LHCN-M2 (cell line): Measurements from ENCODE around the gene EXPH5. TPM values are rescaled to one million over a fixed set of nuclear protein-coding genes. Genes with fewer than 3 reads are reported as not detected.
A peak's percentile ranks its signal among the peaks of the same experiment; 100 is the strongest.
"Not testable (repeated sequence)": the region's sequence is repeated elsewhere in the genome, so short reads cannot be mapped to it uniquely, and the experiment has no call there.

ENCODE experiments used
- DNase-seq: peaks from one replicate; pipeline ENCODE4 v3.0.0-alpha.2; 2012; ENCODE audit warnings: low read depth
- total RNA-seq: library from RNA; depleted of rRNA; stranded (reverse); fragments of >200 nt; gene quantifications from 2 replicates; pipeline ENCODE4 v1.2.3, GENCODE V29; 2014

The EXPH5 gene
- total RNA-seq, 1 experiment from 2014 or later = 5.2 TPM

DNA sequence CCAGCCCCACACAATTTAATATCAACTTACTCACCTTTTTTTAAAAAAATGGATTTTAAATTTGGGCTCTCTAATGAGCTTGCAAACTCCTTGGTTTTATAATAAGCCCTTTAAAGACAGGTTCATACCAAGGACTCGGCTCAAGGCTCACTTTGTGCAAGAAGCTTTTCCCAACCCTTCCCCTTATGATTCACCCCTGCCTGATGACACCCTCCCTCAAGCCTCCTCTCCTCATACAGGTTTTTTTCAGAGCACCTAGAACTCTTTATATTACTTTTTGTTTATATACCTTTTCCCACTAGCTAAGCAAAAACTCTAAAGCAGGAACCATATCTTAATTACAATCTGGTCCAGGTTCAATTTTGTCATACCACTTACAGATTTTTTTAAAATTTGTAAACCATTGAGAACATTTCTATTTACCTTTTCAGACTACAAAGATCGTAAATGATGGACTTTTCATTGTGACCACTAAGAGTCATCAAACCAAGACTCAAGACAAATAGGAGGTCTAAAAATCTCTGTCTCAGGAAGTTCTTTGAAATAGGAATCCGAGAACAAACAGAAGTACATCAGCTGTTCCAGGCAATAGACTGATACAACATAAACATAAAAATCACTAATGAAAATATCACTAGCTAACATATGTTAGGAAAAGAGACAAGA lies 13.1 kb upstream of the EXPH5 start:
- DNase-seq = peak; percentile 80

DNA sequence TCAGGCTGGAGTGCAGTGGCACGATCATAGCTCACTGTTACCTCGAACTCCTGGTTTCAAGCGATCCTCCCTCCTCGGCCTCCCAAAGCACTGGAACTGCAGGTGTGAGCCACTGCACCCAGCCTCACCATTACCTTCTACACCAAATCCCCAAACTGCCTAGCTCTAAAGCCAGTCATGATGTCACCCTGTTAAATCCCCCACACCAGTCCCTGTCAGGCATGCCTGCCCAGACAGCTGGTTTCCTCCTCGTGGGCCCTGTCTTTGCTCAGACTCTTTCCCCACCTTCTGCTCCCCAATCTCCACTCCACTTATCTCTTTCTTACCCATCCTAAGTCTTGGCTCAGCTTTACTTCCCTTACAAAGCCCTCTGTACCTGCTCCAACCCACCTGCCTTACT lies 12.5 kb upstream of the EXPH5 start:
- no peak for DNase-seq

DNA sequence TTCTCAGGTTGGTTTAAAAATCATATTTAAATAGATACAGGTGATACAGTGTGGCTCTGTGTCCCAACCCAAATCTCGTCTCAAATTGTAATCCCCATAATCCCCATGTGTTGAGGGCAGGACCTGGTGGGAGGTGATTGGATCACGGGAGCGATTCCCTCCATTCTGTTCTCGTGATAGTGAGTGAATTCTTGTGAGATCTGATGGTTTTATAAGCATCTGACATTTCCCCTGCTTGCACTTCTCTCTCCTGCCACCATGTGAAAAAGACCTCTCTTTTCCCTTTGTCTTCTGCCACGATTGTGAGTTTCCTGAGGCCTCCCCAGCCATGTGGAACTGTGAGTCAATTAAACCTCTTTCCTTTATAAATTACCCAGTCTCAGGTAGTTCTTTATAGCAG lies 9.2 kb upstream of the EXPH5 start:
- DNase-seq = not testable (repeated sequence)

DNA sequence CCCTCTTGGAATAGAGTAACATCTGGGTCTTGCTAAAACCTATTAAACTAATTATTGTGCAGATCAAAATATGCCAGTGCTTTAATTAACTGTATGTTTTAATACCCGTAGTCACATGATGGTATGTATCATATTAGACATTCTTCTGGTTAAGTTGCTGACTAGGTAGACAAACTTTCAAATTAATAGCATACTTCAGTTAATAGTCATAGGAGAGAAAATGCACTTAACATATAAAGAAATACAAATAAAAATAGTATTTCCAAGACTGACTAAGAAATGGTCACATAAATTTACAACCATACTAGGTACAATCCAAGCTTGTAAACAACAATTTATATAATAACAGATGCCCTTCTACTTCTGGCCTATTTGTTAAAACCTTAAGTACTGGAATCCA lies 7.6 kb upstream of the EXPH5 start:
- DNase-seq = no peak

DNA sequence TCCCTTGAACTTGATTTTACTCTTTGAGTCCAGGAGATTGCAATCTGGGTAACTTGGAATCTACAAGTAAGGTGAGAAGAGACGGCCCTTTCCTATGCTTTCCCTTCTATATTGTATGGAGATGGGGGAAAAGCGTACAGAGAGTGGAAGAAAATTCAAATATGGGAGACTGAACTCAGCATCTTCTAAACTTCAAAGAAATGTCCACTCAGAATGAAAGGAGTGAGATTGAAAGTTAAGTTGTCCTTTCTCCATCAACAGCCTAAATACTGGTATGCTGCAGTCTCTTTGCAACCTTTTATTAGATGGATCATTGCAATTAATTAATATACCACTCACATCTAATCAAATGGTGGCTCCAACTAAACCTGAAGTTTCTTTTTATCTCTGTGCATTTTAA lies 6.4 kb upstream of the EXPH5 start:
- DNase-seq = no peak

DNA sequence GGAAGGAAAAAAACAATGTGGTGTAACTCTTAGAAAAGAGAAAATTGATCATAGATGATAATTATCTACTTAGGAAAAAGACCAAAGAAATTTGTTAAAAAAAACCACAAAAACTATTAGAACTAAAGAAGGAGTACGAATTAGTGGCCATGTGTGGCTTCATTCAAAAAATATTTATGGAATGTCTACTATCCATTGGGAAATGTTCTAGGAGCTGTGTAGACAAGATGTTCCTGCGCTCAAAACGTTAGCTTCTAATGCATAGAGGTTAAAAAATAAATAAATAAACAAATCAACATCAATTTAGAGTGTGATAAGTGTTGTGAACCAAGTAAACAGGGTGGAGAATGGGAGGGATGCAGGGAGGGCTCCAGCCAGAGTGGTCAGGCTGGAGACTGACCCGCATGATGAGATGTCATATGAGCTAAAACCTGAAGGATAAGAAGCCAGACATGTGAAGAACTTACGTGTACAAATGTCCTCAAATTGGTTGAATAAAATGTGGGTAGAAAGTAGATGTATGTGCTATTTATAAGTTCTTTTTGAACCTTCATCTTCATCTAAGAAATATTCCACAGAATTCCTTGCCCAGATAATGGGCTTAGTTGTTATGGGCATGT lies 4.3 kb upstream of the EXPH5 start:
- no peak for DNase-seq

DNA sequence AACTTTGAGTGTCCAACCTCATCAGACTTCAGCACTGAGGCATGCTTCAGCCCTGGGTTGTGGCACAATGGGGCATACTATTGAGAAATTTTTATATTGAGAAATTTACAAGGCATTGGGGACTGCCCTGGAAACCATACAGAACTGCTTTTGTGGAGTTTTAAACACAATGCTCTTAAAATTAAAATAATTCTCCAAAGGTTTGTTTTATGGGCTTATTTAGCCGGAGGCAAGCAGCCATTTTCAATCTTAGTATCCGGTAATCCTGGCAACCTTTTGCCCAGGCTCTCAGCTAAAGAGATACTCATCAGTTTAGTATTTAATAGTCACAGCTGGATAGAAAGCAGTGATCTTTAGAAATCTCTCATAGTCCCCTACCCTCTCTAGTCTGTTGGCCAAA lies 3.1 kb upstream of the EXPH5 start:
- DNase-seq = no peak

DNA sequence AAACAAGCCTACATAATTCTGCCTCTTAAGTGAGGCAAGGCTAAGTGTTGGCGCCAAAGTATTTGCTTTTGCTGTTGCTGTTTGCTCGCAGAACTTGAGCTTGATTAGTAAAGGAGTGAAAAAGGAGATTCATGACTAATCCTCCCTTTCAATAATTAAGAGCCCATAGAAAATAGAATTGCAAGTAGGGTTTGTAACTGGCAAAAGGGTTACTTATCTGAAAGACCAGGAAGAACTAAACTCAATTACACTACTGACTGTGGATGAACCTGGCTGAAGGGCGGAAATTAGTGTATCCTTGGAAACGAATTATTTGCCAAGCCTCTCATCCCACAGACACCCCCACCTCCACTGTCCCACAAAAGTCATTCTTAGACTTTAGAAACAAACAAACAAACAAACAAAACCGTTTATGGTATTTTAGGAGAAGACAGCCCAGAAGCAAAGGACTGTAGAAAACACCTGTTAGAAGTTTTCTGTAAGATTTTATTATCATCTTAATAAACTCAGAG lies 411 bp upstream of the EXPH5 start:
- no peak for DNase-seq

DNA sequence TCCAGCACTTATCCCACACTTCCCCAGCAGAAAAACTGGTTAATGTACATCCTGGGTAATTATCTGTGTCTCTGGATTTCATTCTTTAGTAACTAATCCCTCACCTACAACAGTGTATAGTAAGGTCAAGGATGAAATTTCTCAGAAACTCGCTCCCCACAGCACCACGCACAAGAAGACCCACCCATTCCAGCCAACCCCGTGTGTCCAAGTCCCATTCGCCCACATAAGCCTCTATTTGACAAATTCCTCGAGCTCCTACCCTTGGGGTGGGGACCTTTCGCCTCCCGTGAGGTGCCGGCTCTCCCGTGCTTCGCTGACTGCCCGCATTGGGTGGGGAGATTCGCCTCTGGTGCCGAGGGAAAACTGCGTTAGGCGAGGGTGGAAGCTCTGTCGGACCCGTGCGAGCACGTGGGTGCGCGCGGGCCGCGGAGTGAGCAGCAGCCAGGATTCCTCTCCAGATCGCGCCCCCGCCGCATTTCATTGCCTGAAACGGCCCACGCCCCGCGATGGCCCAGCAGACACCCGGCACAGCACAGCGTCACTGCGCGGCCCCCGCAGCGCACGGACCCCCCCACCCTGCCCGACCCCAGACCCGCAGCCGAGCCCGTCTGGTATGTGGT lies 866 bp downstream of the EXPH5 start:
- no peak for DNase-seq

DNA sequence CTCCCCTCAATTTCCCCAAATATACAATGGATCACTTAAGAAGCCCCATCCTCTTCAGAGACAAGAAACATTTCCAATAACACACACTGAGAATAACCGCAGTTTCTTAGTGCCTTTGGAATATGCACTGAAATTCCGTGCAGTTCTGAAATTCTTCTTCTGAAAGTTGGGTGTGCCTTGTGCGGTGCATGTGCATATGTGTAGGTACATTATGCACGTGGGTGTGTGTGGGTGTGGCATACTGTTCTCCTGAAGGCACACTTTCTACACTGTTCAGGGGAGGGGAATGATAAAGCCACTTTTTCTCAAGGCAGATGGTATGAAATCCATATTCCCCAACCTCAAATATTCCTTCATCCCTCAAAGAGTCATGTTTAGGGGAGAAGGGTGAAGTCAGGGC lies 1.7 kb downstream of the EXPH5 start:
- DNase-seq = no peak

DNA sequence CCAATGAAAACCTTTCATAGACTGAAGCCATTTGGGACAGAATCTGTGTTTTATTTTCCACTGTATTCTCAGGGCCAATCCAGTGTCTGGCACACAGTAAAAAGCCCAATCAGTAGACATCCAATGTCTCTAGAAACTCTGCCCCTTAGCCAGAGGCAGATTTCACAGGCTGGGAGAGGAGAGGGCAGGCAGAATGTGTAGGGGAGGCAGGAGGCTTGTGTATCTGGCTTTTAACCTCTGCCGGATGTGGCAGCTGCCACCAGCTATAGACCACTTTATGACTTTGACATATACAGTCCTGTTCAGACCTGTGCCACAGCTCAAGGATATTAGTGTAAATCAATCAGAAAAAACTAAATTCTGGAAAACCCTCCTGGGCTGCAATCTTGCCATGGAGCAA lies 4.4 kb downstream of the EXPH5 start:
- DNase-seq = no peak

DNA sequence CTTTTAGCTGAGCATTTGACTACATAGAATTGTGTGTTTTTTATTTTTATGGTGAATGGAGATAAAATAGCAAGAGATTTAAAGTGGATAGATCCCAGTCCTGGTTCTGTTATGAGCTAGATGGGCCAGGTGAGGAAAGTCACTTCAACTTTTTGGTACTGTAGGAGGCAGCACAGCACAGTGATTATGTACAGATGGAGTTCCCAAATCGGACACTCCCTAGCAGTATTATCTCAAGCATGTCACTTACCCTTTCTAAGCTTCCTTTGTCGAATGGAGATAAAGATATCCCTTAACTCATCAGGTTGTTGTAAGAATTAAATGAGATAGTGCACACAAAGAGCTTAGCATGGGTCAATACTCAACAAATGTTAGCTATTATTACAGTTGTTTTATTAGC lies 5.3 kb downstream of the EXPH5 start:
- DNase-seq = no peak

DNA sequence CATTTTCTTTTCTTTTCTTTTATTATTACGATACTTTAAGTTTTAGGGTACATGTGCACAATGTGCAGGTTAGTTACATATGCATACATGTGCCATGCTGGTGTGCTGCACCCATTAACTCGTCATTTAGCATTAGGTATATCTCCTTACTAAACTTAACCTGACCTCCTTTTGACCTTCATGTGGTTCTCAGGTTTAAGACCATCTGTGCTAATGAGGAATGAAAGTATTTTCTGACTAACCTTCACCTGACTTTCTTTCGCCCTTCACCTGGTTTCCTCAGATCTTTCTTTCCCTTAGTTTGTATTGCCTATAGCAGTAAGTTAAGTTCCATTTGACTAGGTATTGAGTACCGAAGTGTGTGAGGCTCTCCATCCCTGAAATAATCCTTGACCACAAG lies 6.5 kb downstream of the EXPH5 start:
- no peak for DNase-seq

DNA sequence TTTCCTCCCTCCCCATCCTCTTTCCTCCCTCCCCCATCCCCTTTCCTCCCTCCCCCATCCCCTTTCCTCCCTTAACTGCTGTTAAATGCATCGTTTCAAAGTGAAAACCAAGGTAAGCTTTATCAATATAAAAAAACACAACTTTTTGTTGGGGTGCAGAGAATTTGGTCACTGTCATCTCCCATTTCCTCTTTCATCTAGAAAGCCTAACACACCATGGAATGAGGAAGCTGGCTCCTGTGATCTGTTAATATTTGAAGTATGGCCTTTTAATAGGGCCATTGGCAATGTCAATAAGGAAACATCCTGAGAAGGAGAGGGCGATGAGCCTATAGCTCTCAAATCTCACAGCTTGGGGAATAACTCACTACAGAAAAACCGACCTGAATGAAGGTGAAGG lies 7.0 kb downstream of the EXPH5 start:
- DNase-seq = no peak

DNA sequence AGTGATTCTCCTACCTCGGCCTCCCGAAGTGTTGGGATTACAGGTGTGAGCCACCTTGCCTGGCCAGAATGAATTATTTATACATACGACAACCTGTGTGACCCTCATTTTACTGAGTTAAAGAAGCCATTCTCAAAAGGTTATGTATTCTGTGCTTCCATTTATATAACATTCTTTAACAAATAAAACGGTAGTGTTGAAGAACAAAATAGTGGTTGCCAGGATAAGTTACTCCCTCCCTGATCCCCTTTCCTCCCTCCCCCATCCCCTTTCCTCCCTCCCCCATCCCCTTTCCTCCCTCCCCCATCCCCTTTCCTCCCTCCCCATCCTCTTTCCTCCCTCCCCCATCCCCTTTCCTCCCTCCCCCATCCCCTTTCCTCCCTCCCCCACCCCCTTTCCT lies 7.4 kb downstream of the EXPH5 start:
- not testable (repeated sequence) for DNase-seq

DNA sequence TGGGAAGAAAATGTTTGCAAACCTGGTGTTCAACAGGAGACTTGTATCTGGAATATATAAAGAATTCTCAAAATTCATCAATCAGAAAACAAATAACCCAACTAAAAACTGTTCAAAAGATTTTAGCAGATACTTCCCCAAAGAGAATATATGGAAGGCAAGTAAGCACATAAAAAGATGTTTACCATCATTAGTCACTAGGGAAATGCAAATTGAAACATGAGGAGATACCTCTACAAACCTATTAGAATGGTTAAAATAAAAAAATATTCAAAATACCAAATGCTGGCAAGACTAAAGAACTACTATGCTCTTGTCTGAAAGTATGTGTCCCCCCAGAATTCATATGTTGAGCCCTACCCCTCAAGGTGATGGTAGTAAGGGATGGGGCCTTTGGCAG lies 8.6 kb downstream of the EXPH5 start:
- no peak for DNase-seq

DNA sequence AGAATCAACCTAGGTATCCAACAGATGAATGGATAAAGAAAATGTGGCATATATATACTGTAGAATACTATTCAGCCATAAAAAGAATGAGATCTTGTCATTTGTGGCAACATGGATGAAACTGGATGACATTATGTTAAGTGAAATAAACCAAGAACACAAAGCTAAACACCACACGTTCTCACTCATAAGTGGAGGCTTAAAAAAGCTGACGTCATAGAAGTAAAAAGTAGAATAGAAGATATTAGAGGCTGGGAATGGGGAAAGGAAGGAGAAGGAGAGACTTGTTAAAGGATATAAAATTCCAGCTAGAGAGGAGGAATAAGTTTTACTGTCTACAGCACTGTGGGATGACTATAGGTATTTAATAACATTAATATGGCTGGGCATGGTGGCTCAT lies 12.9 kb downstream of the EXPH5 start:
- DNase-seq = no peak

DNA sequence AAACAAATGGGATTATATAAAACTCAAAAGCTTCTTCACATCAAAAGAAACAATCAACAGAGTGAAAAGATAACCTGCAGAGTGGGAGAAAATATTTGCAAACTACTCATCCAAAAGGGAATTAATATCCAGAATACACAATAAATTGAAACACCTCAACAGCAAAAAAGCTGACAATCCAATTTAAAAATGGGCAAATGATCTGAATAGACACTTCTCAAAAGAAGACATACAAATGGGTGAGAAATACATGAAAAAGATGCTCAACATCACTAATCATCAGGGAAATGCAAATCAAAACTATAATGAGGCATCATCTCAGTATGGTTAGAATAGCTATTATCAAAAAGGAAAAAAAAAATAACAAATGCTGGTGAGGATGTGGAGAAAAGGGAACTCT lies 13.5 kb downstream of the EXPH5 start:
- DNase-seq = no peak

DNA sequence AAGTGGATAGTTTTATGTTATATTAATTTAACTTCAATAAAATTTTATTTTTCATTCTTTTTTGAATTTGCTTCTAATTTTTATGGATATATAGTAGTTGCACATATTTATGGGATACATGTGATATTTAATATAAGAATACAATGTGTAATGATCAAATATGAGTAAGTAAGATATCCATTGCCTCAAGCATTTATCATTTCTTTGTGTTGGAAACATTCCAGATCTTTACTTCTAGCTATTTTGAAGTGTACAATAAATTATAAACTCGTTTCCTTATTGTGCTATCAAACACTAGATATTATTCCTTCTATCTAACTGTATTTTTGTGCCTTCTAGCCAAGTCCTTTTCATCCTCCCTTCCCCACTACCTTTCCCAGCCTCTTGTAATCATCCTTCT lies 17.0 kb downstream of the EXPH5 start:
- DNase-seq = no peak

DNA sequence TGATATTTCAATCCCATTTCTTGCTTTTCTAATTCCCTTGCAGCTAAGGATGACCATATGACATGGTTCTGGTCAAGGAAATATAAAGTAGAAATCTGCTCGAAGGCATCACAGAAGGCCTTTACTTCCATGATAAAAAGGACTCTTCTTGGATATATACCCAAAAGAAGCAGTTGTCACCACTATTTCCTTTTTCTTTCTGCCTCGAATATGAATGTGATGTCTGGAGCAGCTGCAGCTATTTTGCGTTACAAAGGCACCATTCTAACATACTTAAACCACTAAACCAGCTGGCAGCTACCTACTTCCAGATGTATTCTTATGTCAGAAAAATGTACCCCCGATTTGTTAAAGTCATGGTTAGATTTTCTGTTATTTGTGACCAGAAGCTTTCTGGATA lies 18.9 kb downstream of the EXPH5 start:
- no peak for DNase-seq

DNA sequence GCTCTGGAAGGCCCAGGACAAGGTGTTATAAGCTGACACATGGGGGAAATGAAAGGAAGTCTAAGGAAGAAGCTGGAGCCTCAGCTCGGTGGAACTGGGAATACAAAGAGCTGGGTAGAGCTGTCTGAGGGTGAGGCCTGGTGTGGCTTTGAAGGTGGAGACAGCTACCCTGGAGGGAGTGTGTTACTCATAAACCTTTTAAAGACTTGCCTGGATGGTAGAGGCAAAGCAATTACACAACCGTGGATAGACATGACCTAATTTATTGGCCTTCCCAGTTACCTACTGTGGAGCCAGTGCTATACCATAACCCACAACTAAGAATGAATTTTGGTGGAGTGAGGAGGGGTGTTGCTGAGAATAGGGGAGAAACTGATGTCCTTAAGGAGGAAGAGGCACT lies 22.6 kb downstream of the EXPH5 start:
- no peak for DNase-seq

DNA sequence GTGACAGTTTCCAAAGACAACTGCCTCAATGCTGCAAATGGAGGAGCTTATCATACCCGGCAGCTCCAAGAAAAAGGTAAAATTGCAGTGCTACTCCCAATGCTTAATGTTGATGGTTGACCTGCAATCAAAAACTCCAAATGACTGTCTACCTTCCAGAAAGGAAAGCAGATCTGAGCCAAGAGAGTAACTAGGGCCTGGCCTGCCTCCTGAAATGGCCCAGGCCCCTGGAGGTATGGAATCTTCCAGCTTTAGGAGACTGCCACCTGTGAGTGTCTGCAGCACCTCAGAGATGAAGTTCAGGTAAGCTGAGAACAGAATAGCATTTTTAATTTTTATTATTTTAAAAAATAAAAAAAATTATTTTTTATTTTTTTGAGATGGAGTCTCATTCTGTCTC lies 23.7 kb downstream of the EXPH5 start:
- DNase-seq = no peak

DNA sequence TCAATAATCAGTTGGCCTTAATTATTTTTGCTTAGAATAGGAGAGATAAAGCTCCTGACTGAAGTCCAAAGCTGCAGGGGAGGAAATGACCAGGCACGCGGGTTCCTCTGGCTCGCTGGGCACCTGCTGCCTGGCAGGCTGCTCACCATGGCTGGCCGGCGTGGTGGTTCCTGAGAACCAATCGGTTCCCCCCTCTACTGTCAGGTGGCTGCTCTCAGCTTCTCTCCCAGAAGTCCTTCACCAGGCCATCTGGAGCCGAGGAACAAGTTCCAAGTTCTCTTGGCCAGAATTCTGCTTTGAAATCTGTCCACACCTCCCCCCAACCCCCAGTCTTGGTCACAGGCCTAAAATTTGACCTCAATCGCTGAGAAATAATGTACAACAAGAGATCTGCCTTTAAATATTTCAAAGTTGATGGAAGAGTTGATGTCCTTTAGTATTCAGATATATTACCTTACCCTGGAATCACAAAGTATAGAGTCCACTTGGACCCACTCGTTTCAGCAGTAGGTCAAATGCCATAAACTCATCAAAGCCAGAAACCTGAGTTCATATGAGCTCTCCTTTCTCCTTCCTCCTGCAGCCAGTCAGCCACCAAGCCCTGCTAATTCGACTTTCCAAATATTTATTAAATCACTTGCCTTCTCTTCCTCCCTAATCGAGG lies 25.2 kb downstream of the EXPH5 start:
- no peak for DNase-seq
